ENCODE results near the gene AUTS2.

The AUTS2 gene

GRCh38 chr7:70498232-70498992, 900.1 kb downstream of the AUTS2 start:
- no peak for DNase-seq

- no peak for DNase-seq
Measured at GRCh38 chr7:70500261-70500660, 902.0 kb downstream of the AUTS2 start.

- DNase-seq, result no peak
Measured at GRCh38 chr7:70502117-70502863, 904.0 kb downstream of the AUTS2 start.

- DNase-seq, result no peak
Measured at GRCh38 chr7:70504254-70504653, 906.0 kb downstream of the AUTS2 start.

GRCh38 chr7:70505468-70505867, 907.2 kb downstream of the AUTS2 start:
- DNase-seq, result no peak

- no peak for DNase-seq
Measured at GRCh38 chr7:70505886-70506285, 907.6 kb downstream of the AUTS2 start.

- DNase-seq, result peak; percentile 73
Measured at GRCh38 chr7:70506434-70506833, 908.2 kb downstream of the AUTS2 start.

- DNase-seq, result no peak
Measured at GRCh38 chr7:70512144-70512543, 913.9 kb downstream of the AUTS2 start.

- DNase-seq, result no peak
Measured at GRCh38 chr7:70512761-70513160, 914.5 kb downstream of the AUTS2 start.

- no peak for DNase-seq
Measured at GRCh38 chr7:70520611-70521010, 922.3 kb downstream of the AUTS2 start.

GRCh38 chr7:70523249-70523988, 925.1 kb downstream of the AUTS2 start:
- no peak for DNase-seq

GRCh38 chr7:70523989-70524351, 925.7 kb downstream of the AUTS2 start:
- no peak for DNase-seq

GRCh38 chr7:70525991-70526390, 927.7 kb downstream of the AUTS2 start:
- no peak for DNase-seq

GRCh38 chr7:70527520-70528115, 929.3 kb downstream of the AUTS2 start:
- peak; percentile 16 for DNase-seq

GRCh38 chr7:70529436-70529835, 931.2 kb downstream of the AUTS2 start:
- DNase-seq, result no peak

- no peak for DNase-seq
Measured at GRCh38 chr7:70529914-70530585, 931.8 kb downstream of the AUTS2 start.

- no peak for DNase-seq
Measured at GRCh38 chr7:70533614-70534013, 935.3 kb downstream of the AUTS2 start.

- DNase-seq, result no peak
Measured at GRCh38 chr7:70539205-70539604, 940.9 kb downstream of the AUTS2 start.

- no peak for DNase-seq
Measured at GRCh38 chr7:70539617-70540016, 941.3 kb downstream of the AUTS2 start.

GRCh38 chr7:70540641-70541040, 942.4 kb downstream of the AUTS2 start:
- no peak for DNase-seq

GRCh38 chr7:70542750-70543376, 944.6 kb downstream of the AUTS2 start:
- DNase-seq, result no peak

GRCh38 chr7:70544016-70544415, 945.7 kb downstream of the AUTS2 start:
- no peak for DNase-seq

All from NCI-H748 treated with DMSO at 0.1 percent for 48 hours (cell line).